ENCODE data around the gene NFIX.
A peak's percentile ranks its signal among the peaks of the same experiment; 100 is the strongest.

NFIX gene

GRCh38 chr19:13091400-13092157 lies 96.3 kb downstream of the NFIX start:
- in situ Hi-C loops (cut with HindIII; ENCODE audit: low pct_unique_long_range_greater_than_20kb, low sequenced_read_pairs) = no loop called here
- no peak for TF ChIP-seq JUND (IDR thresholded peaks at IDR 0.05; ENCODE audit: low read depth)
- no peak for DNase-seq (ENCODE audit: low read depth in 1 of 2, low spot score in 1 of 2)

DNA sequence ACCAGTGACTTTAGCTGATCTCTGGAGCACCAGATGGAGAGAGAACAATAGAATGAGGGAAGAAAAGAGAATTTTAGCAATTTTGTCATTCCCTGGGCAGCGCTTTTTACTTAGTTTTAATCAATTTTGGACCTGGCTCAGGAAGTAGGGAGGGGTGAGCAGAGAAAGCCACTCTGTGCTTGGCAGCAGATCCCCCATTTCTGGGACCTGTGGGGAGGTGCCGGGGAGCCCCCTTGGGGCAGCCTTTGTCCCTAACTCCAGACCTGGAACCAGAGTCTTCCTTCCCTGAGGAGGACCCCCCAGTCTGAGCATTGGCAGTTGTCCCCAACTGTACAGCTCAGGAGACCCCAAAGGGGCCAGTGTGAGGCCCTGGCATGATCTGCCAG lies 96.9 kb downstream of the NFIX start:
- in situ Hi-C loops (cut with HindIII; ENCODE audit: low pct_unique_long_range_greater_than_20kb, low sequenced_read_pairs) = no loop called here
- DNase-seq (ENCODE audit: low read depth in 1 of 2, low spot score in 1 of 2) = no peak
- TF ChIP-seq JUND (IDR thresholded peaks at IDR 0.05; ENCODE audit: low read depth) = no peak

GRCh38 chr19:13092606-13093235 lies 97.4 kb downstream of the NFIX start:
- TF ChIP-seq JUND (IDR thresholded peaks at IDR 0.05; ENCODE audit: low read depth) = no peak
- in situ Hi-C loops (cut with HindIII; ENCODE audit: low pct_unique_long_range_greater_than_20kb, low sequenced_read_pairs) = no loop called here
- no peak for DNase-seq (ENCODE audit: low read depth in 1 of 2, low spot score in 1 of 2)

- peak; percentile 77 to 92 for DNase-seq (ENCODE audit: low read depth in 1 of 2, low spot score in 1 of 2)
- no peak for TF ChIP-seq JUND (IDR thresholded peaks at IDR 0.05; ENCODE audit: low read depth)
- in situ Hi-C loops (cut with HindIII; ENCODE audit: low pct_unique_long_range_greater_than_20kb, low sequenced_read_pairs) = no loop called here
Measured at GRCh38 chr19:13093407-13094105, 98.3 kb downstream of the NFIX start.

GRCh38 chr19:13094106-13094504 lies 98.8 kb downstream of the NFIX start:
- in situ Hi-C loops (cut with HindIII; ENCODE audit: low pct_unique_long_range_greater_than_20kb, low sequenced_read_pairs) = no loop called here
- DNase-seq (ENCODE audit: low read depth in 1 of 2, low spot score in 1 of 2) = no peak

DNA sequence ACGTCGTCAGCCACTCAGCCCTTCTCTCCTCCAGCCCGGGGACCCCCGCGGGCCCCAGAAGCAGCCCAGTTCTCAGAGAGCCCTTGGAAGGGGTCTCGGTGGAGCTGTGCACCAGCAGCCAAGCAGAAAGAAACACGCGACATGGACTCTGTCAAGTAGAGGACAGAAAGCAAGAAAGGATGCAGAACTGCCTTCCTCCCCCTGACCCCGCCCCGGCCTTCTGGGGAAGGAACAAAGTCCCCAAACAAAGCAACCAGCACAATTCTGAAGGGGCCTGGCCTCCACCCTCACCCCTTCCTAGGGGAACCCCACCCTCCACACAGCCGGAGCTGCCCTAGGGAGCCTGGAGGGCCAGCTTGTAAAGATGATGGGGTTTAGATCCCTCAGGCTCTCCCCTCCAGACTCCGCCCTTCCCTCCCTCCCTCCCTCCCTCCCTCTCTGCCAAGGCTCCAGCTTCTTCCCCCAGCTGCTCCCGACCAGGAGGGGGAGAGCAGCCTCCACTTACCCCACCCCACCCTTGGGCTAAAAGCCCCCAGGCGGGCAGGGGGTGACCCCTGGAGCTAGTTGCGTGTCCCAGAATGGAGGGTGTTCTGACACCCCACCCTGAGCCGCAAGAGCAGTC lies 99.6 kb downstream of the NFIX start:
- no peak for TF ChIP-seq JUND (IDR thresholded peaks at IDR 0.05; ENCODE audit: low read depth)
- in situ Hi-C loops (cut with HindIII; ENCODE audit: low pct_unique_long_range_greater_than_20kb, low sequenced_read_pairs) = no loop called here
- no peak for DNase-seq (ENCODE audit: low read depth in 1 of 2, low spot score in 1 of 2)

More at GRCh38 chr19:13094106-13094504, 98.8 kb downstream of the NFIX start:
- TF ChIP-seq JUND (IDR thresholded peaks at IDR 0.05; ENCODE audit: low read depth) = no peak

DNA sequence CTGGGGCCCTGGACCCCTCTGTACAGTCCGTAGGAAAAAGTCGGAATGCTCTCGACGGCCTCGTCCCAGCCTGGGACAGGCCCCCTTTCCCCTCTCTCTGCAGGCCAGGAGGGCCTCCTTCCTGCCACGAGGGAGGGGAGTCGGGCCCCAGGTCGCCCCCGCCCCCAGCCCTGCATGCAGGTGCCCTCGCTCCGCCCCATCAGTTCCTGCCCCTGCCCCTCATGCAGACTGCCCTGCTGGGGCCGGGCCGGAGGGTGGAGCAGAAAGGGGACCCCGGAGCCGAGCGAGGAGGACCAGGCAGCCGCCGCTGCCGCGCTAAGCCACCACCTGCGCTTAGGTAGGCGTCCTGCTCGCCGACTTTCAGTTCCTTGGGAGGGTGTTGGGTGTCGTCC lies 100.1 kb downstream of the NFIX start:
- in situ Hi-C loops (cut with HindIII; ENCODE audit: low pct_unique_long_range_greater_than_20kb, low sequenced_read_pairs) = no loop called here
- no peak for TF ChIP-seq JUND (IDR thresholded peaks at IDR 0.05; ENCODE audit: low read depth)
- no peak for DNase-seq (ENCODE audit: low read depth in 1 of 2, low spot score in 1 of 2)

DNA sequence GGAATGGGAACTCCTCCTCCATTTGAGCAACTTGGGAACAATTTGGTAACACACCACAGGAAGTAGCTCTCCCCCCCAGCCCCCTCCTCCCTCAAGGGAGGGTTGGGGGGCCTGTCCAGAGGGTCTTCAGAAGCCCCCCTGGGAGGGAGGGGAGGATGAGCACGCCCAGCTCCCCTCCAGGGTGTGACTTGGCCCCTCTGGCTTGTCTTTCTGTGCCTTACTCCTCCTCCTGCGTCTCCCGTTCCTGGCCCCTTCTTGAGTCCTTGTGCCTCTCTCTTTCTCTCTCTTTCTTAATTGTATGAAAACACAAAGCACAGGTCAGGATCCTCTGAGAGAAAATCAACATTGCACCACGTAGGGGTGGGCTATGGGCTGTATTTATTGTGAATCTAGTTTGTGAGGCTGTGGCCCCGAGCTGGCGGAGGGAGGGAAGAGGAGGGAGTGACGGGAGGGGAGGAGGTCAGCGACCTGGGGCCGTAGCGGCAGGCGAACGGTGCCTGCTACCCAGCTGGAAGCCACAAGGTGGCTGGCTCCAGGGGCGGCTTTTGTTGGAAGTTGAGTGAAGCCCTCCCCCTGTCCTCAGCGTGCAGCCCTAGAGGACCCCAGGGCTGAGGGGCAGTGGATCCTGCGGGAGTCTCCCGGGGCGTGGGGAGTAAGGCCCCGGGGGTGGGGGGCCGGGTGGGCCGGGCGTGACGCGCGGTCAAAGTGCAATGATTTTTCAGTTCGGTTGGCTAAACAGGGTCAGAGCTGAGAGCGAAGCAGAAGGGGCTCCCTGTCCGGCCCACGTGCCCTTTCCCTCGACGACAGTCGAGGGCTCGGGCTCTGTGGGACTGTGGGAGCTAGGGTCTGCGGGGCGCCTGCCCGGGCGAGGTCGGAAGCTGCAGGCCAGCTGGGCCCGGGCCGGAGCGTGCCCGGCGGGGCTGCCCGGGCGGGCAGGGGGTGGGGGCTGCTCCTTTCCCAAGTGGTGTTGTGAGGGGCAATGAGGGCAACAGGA lies 101.0 kb downstream of the NFIX start:
- DNase-seq (ENCODE audit: low read depth in 1 of 2, low spot score in 1 of 2) = no peak
- in situ Hi-C loops (cut with HindIII; ENCODE audit: low pct_unique_long_range_greater_than_20kb, low sequenced_read_pairs) = no loop called here
- TF ChIP-seq JUND (IDR thresholded peaks at IDR 0.05; ENCODE audit: low read depth) = no peak

GRCh38 chr19:13097033-13097462 lies 101.8 kb downstream of the NFIX start:
- no peak for TF ChIP-seq JUND (IDR thresholded peaks at IDR 0.05; ENCODE audit: low read depth)
- no peak for DNase-seq (ENCODE audit: low read depth in 1 of 2, low spot score in 1 of 2)
- in situ Hi-C loops (cut with HindIII; ENCODE audit: low pct_unique_long_range_greater_than_20kb, low sequenced_read_pairs) = no loop called here

GRCh38 chr19:13097463-13098258 lies 102.4 kb downstream of the NFIX start:
- in situ Hi-C loops (cut with HindIII; ENCODE audit: low pct_unique_long_range_greater_than_20kb, low sequenced_read_pairs) = no loop called here
- no peak for TF ChIP-seq JUND (IDR thresholded peaks at IDR 0.05; ENCODE audit: low read depth)
- peak; percentile 42 to 75 for DNase-seq (ENCODE audit: low read depth in 1 of 2, low spot score in 1 of 2)
